GM10266 (cell line): Measurements from ENCODE around the gene VIM.

Source experiments
- DNase-seq: peaks from one replicate; pipeline ENCODE4 v3.0.0; 2012; ENCODE audit errors: extremely low spot score
- TF ChIP-seq, protein P1 (sequence below): IDR thresholded peaks from 2 replicates; pipeline ENCODE4 v1.5.1; 2012; ENCODE audit warnings: mild to moderate bottlenecking, low read depth; ENCODE audit not compliant: control insufficient read depth, insufficient read depth; ENCODE audit errors: missing control alignments

VIM gene

DNA sequence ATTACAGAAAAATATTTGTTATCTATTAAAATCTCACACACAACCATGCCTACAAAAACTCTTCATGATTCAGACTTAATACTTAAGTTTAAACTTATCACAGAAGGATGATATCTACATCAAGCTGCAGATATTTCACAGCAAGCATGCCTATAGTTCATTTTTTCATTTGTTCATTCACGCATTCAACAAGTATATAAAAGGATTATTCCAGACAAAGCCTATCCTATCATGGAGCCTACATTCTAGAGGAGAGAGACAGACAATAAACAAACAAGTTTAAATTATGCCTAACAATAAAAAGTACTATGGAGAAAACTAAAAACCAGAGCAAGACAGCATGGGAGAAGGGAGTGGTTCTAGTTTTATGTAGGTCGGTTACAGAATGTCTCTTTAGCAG is 37.4 kb upstream of the VIM start:
- TF ChIP-seq, protein P1, sequence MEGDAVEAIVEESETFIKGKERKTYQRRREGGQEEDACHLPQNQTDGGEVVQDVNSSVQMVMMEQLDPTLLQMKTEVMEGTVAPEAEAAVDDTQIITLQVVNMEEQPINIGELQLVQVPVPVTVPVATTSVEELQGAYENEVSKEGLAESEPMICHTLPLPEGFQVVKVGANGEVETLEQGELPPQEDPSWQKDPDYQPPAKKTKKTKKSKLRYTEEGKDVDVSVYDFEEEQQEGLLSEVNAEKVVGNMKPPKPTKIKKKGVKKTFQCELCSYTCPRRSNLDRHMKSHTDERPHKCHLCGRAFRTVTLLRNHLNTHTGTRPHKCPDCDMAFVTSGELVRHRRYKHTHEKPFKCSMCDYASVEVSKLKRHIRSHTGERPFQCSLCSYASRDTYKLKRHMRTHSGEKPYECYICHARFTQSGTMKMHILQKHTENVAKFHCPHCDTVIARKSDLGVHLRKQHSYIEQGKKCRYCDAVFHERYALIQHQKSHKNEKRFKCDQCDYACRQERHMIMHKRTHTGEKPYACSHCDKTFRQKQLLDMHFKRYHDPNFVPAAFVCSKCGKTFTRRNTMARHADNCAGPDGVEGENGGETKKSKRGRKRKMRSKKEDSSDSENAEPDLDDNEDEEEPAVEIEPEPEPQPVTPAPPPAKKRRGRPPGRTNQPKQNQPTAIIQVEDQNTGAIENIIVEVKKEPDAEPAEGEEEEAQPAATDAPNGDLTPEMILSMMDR: no peak

DNA sequence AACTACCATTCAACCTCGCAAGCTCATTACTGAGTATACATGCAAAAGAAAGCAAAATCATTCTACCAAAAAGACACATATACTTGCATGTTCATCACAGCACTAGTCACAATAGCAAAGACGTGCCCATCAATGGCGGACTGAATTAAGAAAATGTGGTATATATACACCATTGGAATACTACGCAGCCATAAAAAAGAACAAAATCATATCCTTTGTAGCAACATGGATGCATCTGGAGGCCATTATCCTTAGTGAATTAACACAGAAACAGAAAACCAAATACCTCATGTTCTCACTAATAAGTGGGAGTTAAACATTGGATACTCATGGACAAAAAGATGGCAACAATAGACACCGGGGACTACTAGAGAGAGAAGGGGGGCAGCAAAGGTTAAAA is 33.0 kb upstream of the VIM start:
- DNase-seq: no peak
- TF ChIP-seq, protein P1: no peak

More for the DNA sequence above, 37.4 kb upstream of the VIM start:
- DNase-seq: no peak

DNA sequence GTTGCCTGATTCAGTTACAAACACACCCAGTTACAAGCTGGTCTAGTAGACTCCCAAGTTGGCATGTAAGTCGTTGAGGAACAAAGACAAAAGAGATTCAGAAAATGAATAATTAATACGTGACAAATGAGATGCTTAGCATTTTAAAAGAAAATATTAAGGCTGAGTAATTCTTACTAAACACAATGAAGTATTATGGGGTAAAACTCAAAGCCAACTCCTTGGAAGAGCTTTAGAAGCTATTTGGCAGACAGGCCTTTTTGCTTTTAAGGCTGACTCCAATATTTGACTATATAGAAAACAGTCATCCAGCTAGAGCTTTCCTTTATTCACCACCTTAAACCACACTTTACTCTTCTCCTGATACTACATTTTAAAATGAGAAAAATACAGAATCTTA is 32.0 kb upstream of the VIM start:
- TF ChIP-seq, protein P1: no peak
- DNase-seq: no peak

DNA sequence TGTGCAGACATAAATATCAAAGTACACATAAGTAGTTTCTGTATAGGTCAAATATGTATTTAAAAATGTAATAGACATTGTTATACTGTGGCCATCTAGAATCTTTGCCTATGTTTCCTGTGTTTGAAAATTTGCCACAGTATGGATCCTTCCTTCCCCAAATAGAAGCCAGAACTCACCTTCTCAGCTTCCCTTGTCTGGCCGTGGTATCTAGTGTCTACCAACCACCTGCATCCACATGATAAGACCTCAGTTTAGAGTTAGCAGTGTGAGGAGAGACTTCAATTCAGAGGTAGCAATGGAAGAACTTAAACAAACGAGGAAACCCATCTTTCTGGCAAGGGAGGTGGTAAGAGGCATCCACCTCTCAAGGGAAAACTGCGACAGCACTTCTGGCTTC is 31.5 kb upstream of the VIM start:
- no peak for DNase-seq

DNA sequence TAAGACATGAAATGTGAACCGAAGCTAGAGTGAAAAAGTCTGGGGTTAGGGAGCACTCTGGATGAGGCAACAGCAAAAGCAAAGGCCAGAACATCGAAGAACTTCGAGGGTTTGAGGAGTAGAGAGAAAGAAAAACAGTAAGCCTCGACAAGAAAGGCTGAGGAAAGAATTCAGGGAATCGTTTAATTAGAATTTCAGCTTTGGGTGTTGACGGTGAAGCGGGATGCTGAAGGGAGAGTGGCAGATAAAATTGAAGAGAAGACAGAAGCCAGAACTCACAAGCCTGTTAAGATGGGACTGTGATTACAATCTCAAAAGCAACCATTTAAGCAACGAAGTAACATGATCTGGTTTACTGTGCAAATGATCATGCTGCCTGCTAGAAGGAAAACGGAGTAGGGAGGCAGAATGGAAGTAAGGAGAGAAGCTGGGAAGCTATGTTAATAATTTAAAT is 28.7 kb upstream of the VIM start:
- no peak for DNase-seq
- TF ChIP-seq, protein P1: no peak

More for the DNA sequence above, 31.5 kb upstream of the VIM start:
- TF ChIP-seq, protein P1: no peak

DNA sequence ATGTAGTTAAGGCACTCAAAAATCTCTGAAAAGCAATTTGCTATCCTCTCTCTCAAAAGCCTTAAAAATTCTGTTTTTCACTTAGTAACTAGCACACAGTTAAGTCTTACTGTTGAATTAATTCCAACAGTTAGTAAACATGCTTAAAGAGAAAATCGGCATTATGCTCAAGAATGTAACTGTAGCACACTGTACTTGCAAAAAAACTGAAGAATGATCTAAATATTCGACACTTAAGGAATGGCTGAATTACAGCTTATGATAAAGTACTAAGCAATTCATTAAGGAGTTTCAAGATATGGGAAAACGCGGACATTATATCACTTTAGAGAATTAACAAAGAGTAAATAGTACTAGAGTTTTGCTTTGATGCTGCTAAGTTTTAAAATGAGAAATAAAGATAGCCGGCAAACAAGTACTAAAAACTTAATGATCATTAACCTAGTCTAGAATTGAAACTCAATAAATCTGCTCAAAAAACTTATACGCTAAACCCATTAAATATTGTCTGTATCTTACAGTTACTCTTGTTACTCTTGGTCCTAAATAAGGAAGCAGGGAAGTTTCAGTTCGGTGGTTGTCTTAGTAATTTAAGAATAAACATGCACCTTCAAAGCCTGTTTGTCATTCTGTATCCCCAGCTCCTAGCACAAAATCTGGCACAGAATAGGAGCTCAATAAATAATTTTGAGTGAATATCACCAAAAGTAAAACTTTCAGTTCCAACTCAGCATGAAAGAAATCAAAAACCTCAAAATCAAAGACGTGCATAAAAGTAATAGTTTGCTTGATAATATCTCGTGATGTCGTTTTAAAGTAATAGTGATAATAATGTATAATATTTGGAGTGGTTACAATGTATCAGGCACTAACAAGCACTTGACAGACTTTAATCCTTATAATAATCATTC is 27.8 kb upstream of the VIM start:
- TF ChIP-seq, protein P1: no peak
- no peak for DNase-seq
